Head of caudate nucleus (tissue), 42 donors: ENCODE results near the gene GIPC1.
"Not testable (repeated sequence)": the region's sequence is repeated elsewhere in the genome, so short reads cannot be mapped to it uniquely, and the experiment has no call there.

ENCODE experiments used
- DNase-seq, 42 donors: peaks; one replicate each; pipeline versions ENCODE4 v3.0.0 to v3.0.0-alpha.2; 2020 to 2021; ENCODE audit warnings: mixed read lengths in 7 of 42
- intact Hi-C: fragments of 100-400 bp; cut with DNase I; formaldehyde crosslinking; loops from one replicate; pipeline ENCODE4 v1.15.0; 2022

GIPC1 gene

GRCh38 chr19:14496029-14496833 lies at the start of gene GIPC1:
TSS of gene GIPC1 (minus strand) at chr19:14496127. CDS start at chr19:14482976, 13,151 bp downstream.
- intact Hi-C loops, result loop anchor here (5.0 kb wide), 1 partner anchor 289 kb away; the partner anchor contains the start of gene ADGRL1
- peak; percentile 96 to 100 (median 98) for DNase-seq

- intact Hi-C loops, result no loop called here
- no peak for DNase-seq
Observed at GRCh38 chr19:14545716-14546082, 49.8 kb upstream of the GIPC1 start.

- DNase-seq, result peak; percentile 87 to 98 (median 94)
- intact Hi-C loops, result no loop called here
Observed at GRCh38 chr19:14544977-14545715, 49.2 kb upstream of the GIPC1 start.

- intact Hi-C loops, result no loop called here
- DNase-seq, result no peak
Observed at GRCh38 chr19:14544047-14544446, 48.1 kb upstream of the GIPC1 start.

- peak in 28 of 42 donors; percentile 27 to 92 (median 51) for DNase-seq
- intact Hi-C loops, result no loop called here
Observed at GRCh38 chr19:14542711-14543328, 46.9 kb upstream of the GIPC1 start.

- DNase-seq, intact Hi-C loops: not testable (repeated sequence)
Observed at GRCh38 chr19:14541979-14542378, 46.1 kb upstream of the GIPC1 start.

- intact Hi-C loops, result no loop called here
- no peak for DNase-seq
Observed at GRCh38 chr19:14540741-14541525, 45.0 kb upstream of the GIPC1 start.

- intact Hi-C loops, result no loop called here
- peak in 9 of 42 donors; percentile 28 to 72 (median 44) for DNase-seq
Observed at GRCh38 chr19:14536926-14537692, 41.2 kb upstream of the GIPC1 start.

GRCh38 chr19:14533450-14533849 lies 37.5 kb upstream of the GIPC1 start:
- DNase-seq, result no peak
- intact Hi-C loops, result no loop called here

- DNase-seq, result no peak
- intact Hi-C loops, result no loop called here
Observed at GRCh38 chr19:14530506-14530905, 34.6 kb upstream of the GIPC1 start.

GRCh38 chr19:14530005-14530348 lies 34.0 kb upstream of the GIPC1 start:
- DNase-seq, result peak in 1 of 42 donors; percentile 35
- intact Hi-C loops, result no loop called here

- intact Hi-C loops, result no loop called here
Observed at GRCh38 chr19:14529254-14530004, 33.5 kb upstream of the GIPC1 start, which contains the start of gene TECR. TSS of gene TECR (plus strand) at chr19:14529594. CDS start at chr19:14529697, 103 bp downstream.

GRCh38 chr19:14528419-14529253 lies 32.7 kb upstream of the GIPC1 start:
- DNase-seq, result no peak
- intact Hi-C loops, result no loop called here

More at GRCh38 chr19:14529254-14530004, 33.5 kb upstream of the GIPC1 start, which contains the start of gene TECR:
- peak; percentile 99 to 100 (median 100) for DNase-seq

GRCh38 chr19:14526423-14526822 lies 30.5 kb upstream of the GIPC1 start:
- intact Hi-C loops, result no loop called here

GRCh38 chr19:14525729-14526128 lies 29.8 kb upstream of the GIPC1 start:
- intact Hi-C loops, result no loop called here
- no peak for DNase-seq

More at GRCh38 chr19:14526423-14526822, 30.5 kb upstream of the GIPC1 start:
- no peak for DNase-seq

- no peak for DNase-seq
- intact Hi-C loops, result no loop called here
Observed at GRCh38 chr19:14520543-14520942, 24.6 kb upstream of the GIPC1 start.
